ENCODE results near the gene OCIAD2.

OCIAD2 gene

GRCh38 chr4:48836658-48837057, 69.9 kb downstream of the OCIAD2 start:
- H3K4me3 ChIP-seq (replicated peaks; ENCODE audit: low read depth, low read length): no peak overlapping the region
- TF ChIP-seq, protein P1, sequence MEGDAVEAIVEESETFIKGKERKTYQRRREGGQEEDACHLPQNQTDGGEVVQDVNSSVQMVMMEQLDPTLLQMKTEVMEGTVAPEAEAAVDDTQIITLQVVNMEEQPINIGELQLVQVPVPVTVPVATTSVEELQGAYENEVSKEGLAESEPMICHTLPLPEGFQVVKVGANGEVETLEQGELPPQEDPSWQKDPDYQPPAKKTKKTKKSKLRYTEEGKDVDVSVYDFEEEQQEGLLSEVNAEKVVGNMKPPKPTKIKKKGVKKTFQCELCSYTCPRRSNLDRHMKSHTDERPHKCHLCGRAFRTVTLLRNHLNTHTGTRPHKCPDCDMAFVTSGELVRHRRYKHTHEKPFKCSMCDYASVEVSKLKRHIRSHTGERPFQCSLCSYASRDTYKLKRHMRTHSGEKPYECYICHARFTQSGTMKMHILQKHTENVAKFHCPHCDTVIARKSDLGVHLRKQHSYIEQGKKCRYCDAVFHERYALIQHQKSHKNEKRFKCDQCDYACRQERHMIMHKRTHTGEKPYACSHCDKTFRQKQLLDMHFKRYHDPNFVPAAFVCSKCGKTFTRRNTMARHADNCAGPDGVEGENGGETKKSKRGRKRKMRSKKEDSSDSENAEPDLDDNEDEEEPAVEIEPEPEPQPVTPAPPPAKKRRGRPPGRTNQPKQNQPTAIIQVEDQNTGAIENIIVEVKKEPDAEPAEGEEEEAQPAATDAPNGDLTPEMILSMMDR (IDR thresholded peaks at IDR 0.05; ENCODE audit: low read length, missing control alignments): no peak
- DNase-seq (ENCODE audit: low read depth): no peak

All from fibroblast of pulmonary artery (primary cell).